Transverse colon (tissue), 4 donors: ENCODE data around the gene TMEM132D.

Experiments used
- POLR2A ChIP-seq: fragments of 450-650 bp; IDR thresholded peaks from one replicate; pipeline ENCODE4 v1.6.1; 2016; ENCODE audit warnings: antibody characterized with exemption, mild to moderate bottlenecking, moderate library complexity
- POLR2AphosphoS5 ChIP-seq, 3 donors: sonication (generic); formaldehyde crosslinking; IDR thresholded peaks; one replicate each; pipeline ENCODE4 v1.6.1; 2016; ENCODE audit warnings: antibody characterized with exemption in 3 of 3
- TF ChIP-seq, protein P1 (sequence below), 5 experiments: fragments of 200-600 bp in 3 of 5; fragments of 450-650 bp in 2 of 5; sonication (generic) in 3 of 5; IDR thresholded peaks; 1 replicate in 2 of 5; 2 replicates in 3 of 5; pipeline ENCODE4 v1.5.1; 2016 to 2017; ENCODE audit warnings: antibody characterized with exemption in 5 of 5, inconsistent platforms in 3 of 5, mild to moderate bottlenecking in 2 of 5, moderate library complexity in 1 of 5

DNA sequence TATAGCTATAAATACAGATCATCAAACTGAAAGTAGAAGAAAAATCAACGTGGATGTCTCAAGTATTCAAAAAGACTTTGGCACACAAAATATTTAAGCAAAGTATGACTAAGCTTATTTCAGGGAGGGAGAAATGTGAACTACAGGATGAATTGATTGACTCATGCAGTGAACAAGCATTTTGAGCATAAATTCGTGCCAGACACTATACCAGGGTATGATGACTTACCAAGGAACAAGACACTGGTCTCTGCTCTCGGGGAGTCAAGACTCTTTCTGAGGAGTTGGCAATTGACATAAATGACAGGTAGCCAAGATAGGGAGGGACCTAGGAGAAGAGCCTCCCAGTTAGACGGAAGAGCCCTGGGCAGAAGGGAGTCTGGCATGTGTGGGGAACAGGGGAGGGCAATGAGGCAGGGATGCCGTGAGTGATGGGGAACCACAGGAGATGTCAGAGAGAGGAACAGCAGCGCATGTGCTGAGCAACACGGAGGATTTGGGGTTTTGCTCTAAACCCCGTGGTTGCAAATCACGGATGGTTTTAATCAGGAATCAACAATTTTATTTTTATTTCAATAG, 115.2 kb downstream of the TMEM132D start:
- TF ChIP-seq, protein P1, sequence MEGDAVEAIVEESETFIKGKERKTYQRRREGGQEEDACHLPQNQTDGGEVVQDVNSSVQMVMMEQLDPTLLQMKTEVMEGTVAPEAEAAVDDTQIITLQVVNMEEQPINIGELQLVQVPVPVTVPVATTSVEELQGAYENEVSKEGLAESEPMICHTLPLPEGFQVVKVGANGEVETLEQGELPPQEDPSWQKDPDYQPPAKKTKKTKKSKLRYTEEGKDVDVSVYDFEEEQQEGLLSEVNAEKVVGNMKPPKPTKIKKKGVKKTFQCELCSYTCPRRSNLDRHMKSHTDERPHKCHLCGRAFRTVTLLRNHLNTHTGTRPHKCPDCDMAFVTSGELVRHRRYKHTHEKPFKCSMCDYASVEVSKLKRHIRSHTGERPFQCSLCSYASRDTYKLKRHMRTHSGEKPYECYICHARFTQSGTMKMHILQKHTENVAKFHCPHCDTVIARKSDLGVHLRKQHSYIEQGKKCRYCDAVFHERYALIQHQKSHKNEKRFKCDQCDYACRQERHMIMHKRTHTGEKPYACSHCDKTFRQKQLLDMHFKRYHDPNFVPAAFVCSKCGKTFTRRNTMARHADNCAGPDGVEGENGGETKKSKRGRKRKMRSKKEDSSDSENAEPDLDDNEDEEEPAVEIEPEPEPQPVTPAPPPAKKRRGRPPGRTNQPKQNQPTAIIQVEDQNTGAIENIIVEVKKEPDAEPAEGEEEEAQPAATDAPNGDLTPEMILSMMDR (IDR thresholded peaks at IDR 0.05) = no peak
- TF ChIP-seq POLR2AphosphoS5 (IDR thresholded peaks at IDR 0.05) (no peak), POLR2A (no peak)
